ENCODE results near the gene THAP7.

THAP7 gene

DNA sequence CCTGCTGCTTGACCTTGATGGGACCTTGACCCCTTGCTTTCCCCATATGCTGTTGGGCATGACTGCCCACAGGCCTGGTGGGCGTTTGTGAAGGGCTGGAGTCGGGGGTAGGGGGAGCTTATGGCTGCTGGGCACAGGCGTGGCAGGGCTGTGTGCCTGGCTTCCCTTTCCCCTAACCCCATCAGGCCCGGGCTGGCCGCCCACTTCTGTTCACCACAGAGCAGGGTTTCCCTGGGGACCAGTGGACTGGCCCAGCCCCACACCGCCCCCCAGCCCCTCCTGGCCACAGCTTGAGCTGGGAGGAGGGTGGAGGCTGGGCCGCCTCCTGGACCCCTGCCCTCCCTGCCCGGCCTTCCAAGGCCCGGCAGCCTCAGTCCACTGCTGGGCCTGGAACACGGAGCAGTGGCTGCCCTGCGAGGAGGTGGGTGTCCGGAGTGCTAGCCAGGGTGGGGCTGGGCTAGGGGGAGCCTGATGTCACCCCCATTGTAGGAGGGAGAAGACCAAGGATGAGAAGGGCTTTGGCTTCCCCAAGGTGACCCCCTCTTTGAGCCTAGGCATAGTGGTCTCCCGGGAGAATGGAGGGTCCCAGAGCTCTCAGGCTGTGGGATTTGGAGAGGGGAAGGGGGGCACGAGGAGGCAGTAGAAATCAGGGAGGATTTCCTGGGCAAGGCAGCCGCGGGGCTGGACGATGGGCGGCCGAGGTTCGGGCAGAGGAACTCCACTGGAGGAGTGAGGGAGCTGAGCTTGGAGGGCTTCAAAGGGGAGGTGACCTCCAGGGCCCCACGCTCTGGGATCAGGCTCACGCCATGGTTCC is 34.8 kb downstream of the THAP7 start, which contains the start of gene AIFM3:
Gene AIFM3 (plus strand): TSS at position 373 of the 814 bp plus-strand sequence. CDS start 690 bp downstream, outside the sequence.
- TF ChIP-seq, protein P1, sequence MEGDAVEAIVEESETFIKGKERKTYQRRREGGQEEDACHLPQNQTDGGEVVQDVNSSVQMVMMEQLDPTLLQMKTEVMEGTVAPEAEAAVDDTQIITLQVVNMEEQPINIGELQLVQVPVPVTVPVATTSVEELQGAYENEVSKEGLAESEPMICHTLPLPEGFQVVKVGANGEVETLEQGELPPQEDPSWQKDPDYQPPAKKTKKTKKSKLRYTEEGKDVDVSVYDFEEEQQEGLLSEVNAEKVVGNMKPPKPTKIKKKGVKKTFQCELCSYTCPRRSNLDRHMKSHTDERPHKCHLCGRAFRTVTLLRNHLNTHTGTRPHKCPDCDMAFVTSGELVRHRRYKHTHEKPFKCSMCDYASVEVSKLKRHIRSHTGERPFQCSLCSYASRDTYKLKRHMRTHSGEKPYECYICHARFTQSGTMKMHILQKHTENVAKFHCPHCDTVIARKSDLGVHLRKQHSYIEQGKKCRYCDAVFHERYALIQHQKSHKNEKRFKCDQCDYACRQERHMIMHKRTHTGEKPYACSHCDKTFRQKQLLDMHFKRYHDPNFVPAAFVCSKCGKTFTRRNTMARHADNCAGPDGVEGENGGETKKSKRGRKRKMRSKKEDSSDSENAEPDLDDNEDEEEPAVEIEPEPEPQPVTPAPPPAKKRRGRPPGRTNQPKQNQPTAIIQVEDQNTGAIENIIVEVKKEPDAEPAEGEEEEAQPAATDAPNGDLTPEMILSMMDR (IDR thresholded peaks at IDR 0.05; ENCODE audit: borderline replicate concordance, extremely low read depth, low read length, poor library complexity, severe bottlenecking) = no peak
- no peak for TF ChIP-seq EZH2 (IDR thresholded peaks at IDR 0.05; ENCODE audit: borderline replicate concordance, low read depth, low read length, severe bottlenecking)
- peaks cover 34% of the 10 kb centered on the region for H3K27me3 ChIP-seq (ENCODE audit: insufficient read depth, low read length, poor library complexity)
- peaks cover 14% of the 10 kb centered on the region for H4K20me1 ChIP-seq (ENCODE audit: insufficient read depth, low read length)
- no peak within 1 kb of the TSS for H3K27ac ChIP-seq (ENCODE audit: low read length)
- no peaks in the 10 kb centered on the region for H3K79me2 ChIP-seq (ENCODE audit: insufficient read depth, low read length)
- no peak within 1 kb of the TSS for H3K9ac ChIP-seq (ENCODE audit: low read depth, low read length)
- no peaks in the 10 kb centered on the region for H3K9me3 ChIP-seq (ENCODE audit: insufficient read depth, low read length, severe bottlenecking)
- no peak within 1 kb of the TSS for H3K4me2 ChIP-seq (ENCODE audit: insufficient read depth, low read length)
- no peak within 1 kb of the TSS for H3K4me3 ChIP-seq (ENCODE audit: low read depth in 1 of 2, low read length in 2 of 2)
- DNase-seq (no peak), ATAC-seq (ENCODE audit: insufficient read depth, low read depth) (no peak)
- H3K4me1 ChIP-seq (ENCODE audit: insufficient read depth, low read length) = no peaks in the 10 kb centered on the region
- no peak within 1 kb of the TSS for H2AFZ ChIP-seq (ENCODE audit: low read depth, low read length)
- no peaks in the 10 kb centered on the region for H3K36me3 ChIP-seq (ENCODE audit: insufficient read depth, low read length)

DNA sequence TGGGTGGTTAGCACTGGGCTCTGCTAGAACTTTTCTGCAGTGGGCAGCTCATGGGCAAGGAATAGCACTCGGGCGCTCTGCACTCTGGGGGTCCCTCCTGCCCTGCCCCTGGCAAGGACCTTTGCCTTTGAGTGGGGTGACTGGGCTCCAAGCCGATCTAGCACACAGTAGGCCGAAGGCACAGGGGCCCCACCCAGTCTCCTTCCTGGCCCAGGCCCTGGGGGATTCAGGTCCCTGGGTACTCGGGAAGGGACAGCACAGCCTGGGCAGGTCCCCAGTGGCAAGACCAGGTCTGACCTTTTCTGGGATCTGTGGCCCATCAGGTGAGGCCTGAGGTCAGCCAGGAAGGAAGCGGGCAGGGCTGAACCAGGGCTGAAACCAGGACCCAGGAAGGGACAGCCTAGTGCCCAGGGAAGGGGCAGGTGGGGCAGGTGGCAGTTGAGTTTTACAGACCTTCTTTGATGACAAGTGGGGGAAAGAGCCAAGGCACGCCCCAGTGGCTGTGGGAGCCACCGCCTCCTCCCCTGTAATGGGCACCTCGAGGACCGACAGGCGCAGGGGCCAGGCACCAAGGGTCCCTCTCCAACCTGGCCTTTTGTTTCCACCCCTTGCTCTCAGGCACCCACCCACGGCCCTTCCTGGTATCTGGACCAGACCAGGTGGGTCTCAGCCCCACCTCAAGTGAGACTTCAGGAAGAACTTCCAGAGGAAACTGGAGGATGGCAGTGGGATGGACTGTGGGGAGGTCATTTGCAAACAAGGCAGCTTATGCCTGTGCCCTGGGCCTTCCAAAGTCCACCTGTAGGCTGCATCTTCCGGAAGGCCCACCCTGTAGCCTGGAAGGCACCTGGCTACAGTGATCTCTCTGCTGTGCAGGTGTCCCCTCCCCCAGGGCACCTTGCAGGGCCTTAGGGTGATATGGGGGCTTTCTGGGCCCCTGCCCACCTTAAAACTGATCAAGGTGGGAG is 35.7 kb downstream of the THAP7 start:
- Histone ChIP-seq H4K20me1 (ENCODE audit: insufficient read depth, low read length) (peaks cover 14% of the 10 kb centered on the region), H3K4me1 (ENCODE audit: insufficient read depth, low read length) (peaks cover 3% of the 10 kb centered on the region; the same call in 1 of the 2 replicates), H3K79me2 (ENCODE audit: insufficient read depth, low read length) (no peaks in the 10 kb centered on the region), H3K27ac (ENCODE audit: low read length) (no peak overlapping the region), H3K9me3 (ENCODE audit: insufficient read depth, low read length, severe bottlenecking) (no peaks in the 10 kb centered on the region), H3K4me3 (ENCODE audit: low read depth in 1 of 2, low read length in 2 of 2) (no peak overlapping the region), H3K9ac (ENCODE audit: low read depth, low read length) (no peak overlapping the region), H2AFZ (ENCODE audit: low read depth, low read length) (no peak overlapping the region), H3K27me3 (ENCODE audit: insufficient read depth, low read length, poor library complexity) (peaks cover 34% of the 10 kb centered on the region), H3K4me2 (ENCODE audit: insufficient read depth, low read length) (no peak overlapping the region), H3K36me3 (ENCODE audit: insufficient read depth, low read length) (no peaks in the 10 kb centered on the region)
- no peak for TF ChIP-seq EZH2 (IDR thresholded peaks at IDR 0.05; ENCODE audit: borderline replicate concordance, low read depth, low read length, severe bottlenecking)
- TF ChIP-seq, protein P1 (IDR thresholded peaks at IDR 0.05; ENCODE audit: borderline replicate concordance, extremely low read depth, low read length, poor library complexity, severe bottlenecking) = no peak
- DNase-seq (no peak), ATAC-seq (ENCODE audit: insufficient read depth, low read depth) (no peak)

GRCh38 chr22:20965104-20965887 is 36.6 kb downstream of the THAP7 start:
- no peak overlapping the region for H3K4me2 ChIP-seq (ENCODE audit: insufficient read depth, low read length)
- no peak overlapping the region for H2AFZ ChIP-seq (ENCODE audit: low read depth, low read length)
- no peak overlapping the region for H3K27ac ChIP-seq (ENCODE audit: low read length)

More at GRCh38 chr22:20965104-20965887, 36.6 kb downstream of the THAP7 start:
- peaks cover 34% of the 10 kb centered on the region for H3K27me3 ChIP-seq (ENCODE audit: insufficient read depth, low read length, poor library complexity)
- H3K36me3 ChIP-seq (ENCODE audit: insufficient read depth, low read length) = no peaks in the 10 kb centered on the region
- no peak overlapping the region for H3K9ac ChIP-seq (ENCODE audit: low read depth, low read length)
- no peak overlapping the region for H3K4me3 ChIP-seq (ENCODE audit: low read depth in 1 of 2, low read length in 2 of 2)
- peaks cover 3% of the 10 kb centered on the region; the same call in 1 of the 2 replicates for H3K4me1 ChIP-seq (ENCODE audit: insufficient read depth, low read length)
- no peak for ATAC-seq (ENCODE audit: insufficient read depth, low read depth)
- H3K9me3 ChIP-seq (ENCODE audit: insufficient read depth, low read length, severe bottlenecking) = no peaks in the 10 kb centered on the region
- no peak for DNase-seq
- no peak for TF ChIP-seq EZH2 (IDR thresholded peaks at IDR 0.05; ENCODE audit: borderline replicate concordance, low read depth, low read length, severe bottlenecking)
- TF ChIP-seq, protein P1 (IDR thresholded peaks at IDR 0.05; ENCODE audit: borderline replicate concordance, extremely low read depth, low read length, poor library complexity, severe bottlenecking) = no peak
- H3K79me2 ChIP-seq (ENCODE audit: insufficient read depth, low read length) = no peaks in the 10 kb centered on the region
- peaks cover 14% of the 10 kb centered on the region for H4K20me1 ChIP-seq (ENCODE audit: insufficient read depth, low read length)

All from DND-41 (cell line).